BE2C (cell line): ENCODE data around the gene TESPA1.

Source experiments
- DNase-seq: peaks from one replicate; pipeline ENCODE4 v3.0.0-alpha.2; 2020
- H3K27me3 ChIP-seq: fragments of 250-450 bp; sonication (Bioruptor Pico); 2 replicates; pipeline ENCODE4 v1.5.1; 2020; ENCODE audit warnings: mild to moderate bottlenecking
- H3K36me3 ChIP-seq: fragments of 250-450 bp; sonication (Bioruptor Pico); 2 replicates; pipeline ENCODE4 v1.5.1; 2020; ENCODE audit warnings: mild to moderate bottlenecking
- H3K4me1 ChIP-seq: fragments of 250-450 bp; sonication (Bioruptor Pico); 2 replicates; pipeline ENCODE4 v1.5.1; 2020
- H3K4me3 ChIP-seq: 2 replicates; pipeline ENCODE4 v1.5.1; 2011; ENCODE audit warnings: low read depth, low read length
- H3K9me3 ChIP-seq: fragments of 250-450 bp; sonication (Bioruptor Pico); 2 replicates; pipeline ENCODE4 v1.5.1; 2020
- CTCF ChIP-seq: IDR thresholded peaks from 2 replicates; pipeline ENCODE4 v1.5.1; 2012; ENCODE audit warnings: mild to moderate bottlenecking, low read depth, low read length

Gene TESPA1

GRCh38 chr12:54932691-54933090 lies 51.9 kb downstream of the TESPA1 start:
- TF ChIP-seq CTCF, result no peak
- H3K4me3 ChIP-seq, result no peak overlapping the region
- no peaks in the 10 kb centered on the region for H3K4me1 ChIP-seq
- H3K27me3 ChIP-seq, result no peaks in the 10 kb centered on the region
- peak; percentile 40 for DNase-seq
- no peaks in the 10 kb centered on the region for H3K36me3 ChIP-seq
- no peaks in the 10 kb centered on the region for H3K9me3 ChIP-seq

DNA sequence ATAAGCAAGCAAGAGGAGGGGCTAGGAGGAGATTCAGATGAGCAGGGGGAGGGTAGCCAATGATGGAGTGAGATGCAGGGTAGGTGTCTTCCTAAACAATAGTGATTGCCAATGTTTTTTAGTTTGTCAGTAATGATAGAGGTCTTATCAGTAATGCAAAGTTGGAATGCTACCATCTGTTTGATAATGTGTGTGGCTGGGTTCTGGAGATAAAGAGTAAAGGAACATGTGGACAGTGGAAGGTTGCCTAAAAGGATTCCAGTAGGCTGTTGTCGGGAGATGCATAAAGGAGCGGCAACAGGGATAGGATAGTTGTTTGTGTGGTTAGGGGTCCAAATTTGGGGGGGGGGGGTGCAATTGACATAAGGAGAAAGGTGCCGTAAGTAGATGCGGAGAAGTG lies 52.5 kb downstream of the TESPA1 start:
- Histone ChIP-seq H3K4me3 (no peak overlapping the region), H3K36me3 (no peaks in the 10 kb centered on the region), H3K4me1 (no peaks in the 10 kb centered on the region), H3K9me3 (no peaks in the 10 kb centered on the region), H3K27me3 (no peaks in the 10 kb centered on the region)
- TF ChIP-seq CTCF, result no peak
- no peak for DNase-seq

- Histone ChIP-seq H3K27me3 (no peaks in the 10 kb centered on the region), H3K36me3 (no peaks in the 10 kb centered on the region), H3K4me3 (no peak overlapping the region), H3K4me1 (no peaks in the 10 kb centered on the region), H3K9me3 (no peaks in the 10 kb centered on the region)
- no peak for DNase-seq
- no peak for TF ChIP-seq CTCF
Measured at GRCh38 chr12:54929998-54930397, 54.6 kb downstream of the TESPA1 start.

DNA sequence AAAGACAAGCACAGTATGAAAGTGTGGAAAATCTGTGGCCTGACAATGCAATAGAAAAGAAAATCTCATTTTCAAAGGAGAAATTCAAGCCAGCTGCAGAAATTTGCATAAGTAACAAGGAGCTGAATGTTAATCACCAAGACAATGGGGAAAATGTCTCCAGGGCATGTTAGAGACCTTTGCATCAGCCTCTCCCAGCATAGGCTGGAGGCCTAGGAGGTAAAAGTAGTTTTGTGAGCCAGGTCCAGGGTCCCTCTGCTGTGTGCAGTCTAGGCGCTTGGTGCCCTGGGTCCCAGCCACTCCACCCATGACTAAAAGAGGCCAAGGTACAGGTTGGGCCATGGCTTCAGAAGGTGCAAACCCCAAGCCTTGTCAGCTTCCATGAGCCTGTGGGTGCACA lies 58.3 kb downstream of the TESPA1 start:
- no peak overlapping the region for H3K4me3 ChIP-seq
- H3K27me3 ChIP-seq, result no peaks in the 10 kb centered on the region
- H3K4me1 ChIP-seq, result no peaks in the 10 kb centered on the region
- no peak for DNase-seq
- TF ChIP-seq CTCF, result no peak
- H3K9me3 ChIP-seq, result no peaks in the 10 kb centered on the region; the same call in 1 of the 2 replicates
- H3K36me3 ChIP-seq, result no peaks in the 10 kb centered on the region

GRCh38 chr12:54924972-54925707 lies 59.4 kb downstream of the TESPA1 start:
- H3K9me3 ChIP-seq, result no peaks in the 10 kb centered on the region; the same call in 1 of the 2 replicates
- DNase-seq, result no peak
- H3K4me1 ChIP-seq, result no peaks in the 10 kb centered on the region
- TF ChIP-seq CTCF, result no peak
- H3K36me3 ChIP-seq, result no peaks in the 10 kb centered on the region
- H3K4me3 ChIP-seq, result no peak overlapping the region
- no peaks in the 10 kb centered on the region for H3K27me3 ChIP-seq

DNA sequence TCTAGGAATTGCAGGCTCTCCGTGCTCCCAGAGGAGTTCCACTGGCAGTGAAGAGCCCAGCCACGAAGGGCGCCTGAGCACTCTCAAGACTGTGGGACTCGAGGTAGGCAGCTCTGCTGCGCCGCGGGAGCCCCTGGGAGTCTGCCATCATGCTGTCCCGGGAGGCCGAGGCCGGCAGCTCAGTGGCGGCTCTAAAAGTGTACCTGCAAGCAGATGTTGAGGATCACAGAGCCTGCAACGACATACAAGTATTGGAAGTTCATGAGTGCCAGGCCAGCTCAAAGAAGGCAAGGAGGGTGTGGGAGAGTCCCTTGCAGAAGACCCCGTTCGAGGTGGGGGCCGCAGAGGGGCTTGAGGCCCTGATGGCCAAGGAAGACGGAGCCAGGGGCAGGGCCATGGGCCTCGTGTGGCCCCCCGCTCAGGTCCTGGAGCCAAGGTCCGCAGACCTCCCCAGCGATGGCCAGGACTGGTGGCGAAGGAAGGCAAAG lies 67.5 kb downstream of the TESPA1 start:
- Histone ChIP-seq H3K36me3 (no peaks in the 10 kb centered on the region), H3K27me3 (peaks cover 18% of the 10 kb centered on the region), H3K4me3 (no peak overlapping the region), H3K4me1 (no peaks in the 10 kb centered on the region), H3K9me3 (no peaks in the 10 kb centered on the region)
- no peak for DNase-seq
- TF ChIP-seq CTCF, result no peak
